Activated naive CD4-positive, alpha-beta T cell (primary cell): ENCODE results near the gene NXNL1.
"Not testable (repeated sequence)": the region's sequence is repeated elsewhere in the genome, so short reads cannot be mapped to it uniquely, and the experiment has no call there.

Experiments used
- DNase-seq, 4 experiments: peaks; one replicate each; lab custom pipeline; 2025; lab: John Stamatoyannopoulos, UW

Gene NXNL1, protein sequence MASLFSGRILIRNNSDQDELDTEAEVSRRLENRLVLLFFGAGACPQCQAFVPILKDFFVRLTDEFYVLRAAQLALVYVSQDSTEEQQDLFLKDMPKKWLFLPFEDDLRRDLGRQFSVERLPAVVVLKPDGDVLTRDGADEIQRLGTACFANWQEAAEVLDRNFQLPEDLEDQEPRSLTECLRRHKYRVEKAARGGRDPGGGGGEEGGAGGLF

DNA sequence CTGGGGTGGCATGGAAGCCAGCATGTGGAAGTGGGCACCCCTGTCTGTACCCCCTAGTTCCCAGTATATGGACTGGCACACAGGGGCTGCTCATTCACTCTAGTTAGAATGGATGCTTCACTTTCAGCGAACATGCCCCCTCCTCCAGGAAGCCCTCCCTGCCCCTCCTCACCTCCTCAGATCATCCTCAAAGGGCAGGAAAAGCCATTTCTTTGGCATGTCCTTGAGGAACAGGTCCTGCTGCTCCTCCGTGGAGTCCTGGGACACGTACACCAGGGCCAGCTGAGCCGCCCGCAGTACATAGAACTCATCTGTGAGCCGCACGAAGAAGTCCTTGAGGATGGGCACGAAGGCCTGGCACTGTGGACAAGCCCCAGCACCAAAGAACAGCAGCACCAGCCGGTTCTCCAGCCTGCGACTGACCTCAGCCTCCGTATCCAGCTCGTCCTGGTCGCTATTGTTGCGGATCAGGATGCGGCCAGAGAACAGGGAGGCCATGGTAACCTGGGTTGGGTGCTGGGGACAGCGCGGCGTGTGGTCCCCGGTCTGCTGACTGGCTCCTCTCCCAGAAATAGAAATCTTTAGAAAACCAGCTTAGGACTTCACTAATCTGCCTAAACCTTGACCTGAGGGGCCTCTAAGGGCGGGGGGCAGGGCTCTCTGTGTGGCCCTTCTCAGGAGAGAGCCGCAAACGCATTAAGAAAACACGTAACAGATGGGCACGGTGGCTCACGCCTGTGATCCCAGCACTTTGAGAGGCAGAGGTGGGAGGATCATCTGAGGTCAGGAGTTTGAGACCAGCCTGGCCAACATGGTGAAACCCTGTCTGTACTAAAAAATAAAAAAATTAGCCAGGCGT lies at the start of gene NXNL1:
Gene NXNL1 (minus strand): TSS at position 555 of the 859 bp plus-strand sequence. CDS start 57 bp downstream, at position 498.
- DNase-seq, result no peak

DNA sequence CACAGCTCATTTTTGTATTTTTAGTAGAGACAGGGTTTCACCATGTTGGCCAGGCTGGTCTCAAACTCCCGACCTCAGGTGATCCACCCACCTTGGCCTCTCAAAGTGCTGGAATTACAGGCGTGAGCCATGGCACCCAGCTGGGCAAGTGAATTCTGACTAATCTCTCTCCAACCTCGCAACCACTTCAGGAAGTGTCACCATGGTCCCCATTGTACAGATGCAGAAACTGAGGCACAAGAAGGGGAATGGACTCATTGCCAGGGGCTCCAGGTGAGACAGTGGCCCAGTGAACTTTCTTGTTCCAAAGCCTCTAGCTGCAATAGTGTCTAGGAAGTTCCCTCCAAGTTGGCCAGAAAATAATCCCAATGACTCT lies 47.8 kb upstream of the NXNL1 start:
- not testable (repeated sequence) for DNase-seq

DNA sequence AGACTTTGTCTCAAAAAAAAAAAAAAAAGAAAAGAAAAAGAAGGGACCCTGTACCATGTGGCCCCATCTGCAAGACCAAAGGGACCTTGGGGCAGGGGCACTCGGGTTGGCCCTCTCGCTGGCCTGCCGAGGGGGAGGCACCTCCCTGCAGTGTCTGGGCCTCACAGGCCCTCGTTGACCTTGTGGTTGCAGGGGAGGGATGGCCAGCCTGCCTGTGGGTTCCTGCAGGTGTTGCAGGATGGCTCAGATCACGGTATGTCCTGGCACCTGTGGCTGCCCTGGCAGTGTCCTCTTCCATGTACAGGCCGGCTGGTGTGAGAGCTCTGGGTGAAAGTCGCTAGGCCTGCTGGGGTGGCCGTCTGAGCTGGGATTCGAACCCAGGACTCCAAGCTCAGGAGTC lies 46.0 kb upstream of the NXNL1 start:
- DNase-seq, result no peak

DNA sequence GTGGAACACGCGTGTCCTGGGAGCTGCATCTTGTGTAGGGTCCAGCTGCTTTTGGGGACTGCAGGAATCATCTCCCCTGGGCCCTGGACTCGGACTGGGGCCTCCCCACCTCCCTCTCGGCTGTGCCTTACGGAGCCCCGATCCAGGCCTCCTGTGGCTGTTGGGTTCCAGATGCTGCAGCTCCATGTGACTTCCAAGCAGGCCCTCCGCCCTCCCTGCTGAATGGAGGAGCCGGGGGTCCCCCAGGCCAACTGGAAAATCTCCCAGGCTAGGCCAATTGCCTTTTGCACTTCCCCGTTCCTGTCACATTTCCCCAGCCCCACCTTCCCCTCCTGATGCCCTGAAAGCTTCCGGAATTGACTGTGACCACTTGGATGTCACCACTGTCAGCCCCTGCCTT lies 44.5 kb upstream of the NXNL1 start:
- DNase-seq, result no peak

DNA sequence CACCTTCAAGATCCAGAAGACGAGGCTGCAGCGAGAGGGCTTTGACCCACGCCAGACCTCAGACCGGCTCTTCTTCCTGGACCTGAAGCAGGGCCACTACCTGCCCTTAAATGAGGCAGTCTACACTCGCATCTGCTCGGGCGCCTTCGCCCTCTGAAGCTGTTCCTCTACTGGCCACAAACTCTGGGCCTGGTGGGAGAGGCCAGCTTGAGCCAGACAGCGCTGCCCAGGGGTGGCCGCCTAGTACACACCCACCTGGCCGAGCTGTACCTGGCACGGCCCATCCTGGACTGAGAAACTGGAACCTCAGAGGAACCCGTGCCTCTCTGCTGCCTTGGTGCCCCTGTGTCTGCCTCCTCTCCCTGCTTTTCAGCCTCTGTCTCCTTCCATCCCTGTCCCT lies 43.7 kb upstream of the NXNL1 start:
- no peak for DNase-seq

DNA sequence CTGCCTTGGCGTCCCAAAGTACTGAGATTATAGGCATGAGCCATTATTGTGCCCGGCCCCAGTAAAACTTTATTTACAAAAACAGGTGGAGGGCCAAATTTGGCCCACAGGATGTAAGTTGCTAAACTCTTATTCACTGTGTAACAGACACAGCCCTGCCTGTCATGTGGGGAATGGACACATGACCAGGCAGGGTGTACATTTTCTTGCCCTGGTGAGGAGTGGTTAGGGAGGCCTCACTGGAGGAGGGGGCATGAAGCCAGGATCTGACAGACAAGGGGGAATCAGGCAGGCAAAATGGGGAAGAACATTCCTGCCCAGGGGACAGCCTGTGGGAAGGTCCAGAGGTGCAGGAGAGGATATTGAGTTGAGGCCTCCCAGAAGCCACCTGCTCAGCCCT lies 43.3 kb upstream of the NXNL1 start:
- no peak for DNase-seq

DNA sequence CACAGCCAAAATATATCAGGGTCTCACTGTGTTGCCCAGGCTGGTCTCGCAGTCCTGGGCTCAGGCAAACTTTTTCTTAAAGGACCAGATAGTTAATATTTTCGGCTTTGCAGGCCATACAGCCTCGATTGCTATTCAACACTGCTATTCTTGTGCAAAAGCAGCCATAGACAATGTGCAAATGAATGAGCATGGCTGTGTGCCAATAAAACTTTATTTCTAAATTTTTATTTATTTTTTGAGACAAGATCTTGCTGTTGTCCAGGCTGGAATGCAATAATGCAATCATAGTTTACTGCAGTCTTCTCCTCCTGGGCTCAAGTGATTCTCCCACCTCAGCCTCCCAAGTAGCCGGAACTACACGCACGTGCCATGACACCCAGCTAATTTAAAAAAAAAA lies 42.5 kb upstream of the NXNL1 start:
- no peak for DNase-seq

DNA sequence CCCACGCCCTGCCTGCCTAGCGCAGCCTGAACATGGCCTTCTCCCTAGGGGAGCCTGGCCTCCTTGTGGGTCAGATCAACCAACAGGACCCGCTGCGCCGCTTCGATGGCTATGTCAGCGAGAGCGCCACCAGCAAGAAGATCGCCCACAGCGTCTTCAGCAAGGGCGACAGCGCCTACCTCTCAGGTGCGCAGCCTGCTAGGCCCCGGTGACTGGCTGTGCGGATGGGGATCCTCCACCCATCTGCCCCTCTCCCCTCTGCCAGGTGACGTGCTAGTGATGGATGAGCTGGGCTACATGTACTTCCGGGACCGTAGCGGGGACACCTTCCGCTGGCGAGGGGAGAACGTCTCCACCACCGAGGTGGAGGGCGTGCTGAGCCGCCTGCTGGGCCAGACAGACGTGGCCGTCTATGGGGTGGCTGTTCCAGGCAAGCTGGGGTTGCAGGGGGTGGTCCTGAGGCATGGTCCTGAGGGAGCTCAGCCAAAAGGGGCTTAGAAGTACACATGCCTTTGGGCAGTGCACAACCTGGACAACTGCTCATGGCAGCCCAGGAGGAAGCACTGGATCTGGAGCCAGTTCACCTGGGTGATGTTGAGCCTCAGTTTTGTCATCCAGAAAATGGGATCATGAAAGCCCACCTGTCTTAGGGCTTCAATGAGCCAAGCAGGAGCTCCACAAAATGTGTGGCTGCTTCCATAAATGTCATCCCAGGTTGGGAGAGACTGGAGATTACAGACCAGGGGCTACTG lies 39.9 kb upstream of the NXNL1 start:
- no peak for DNase-seq

DNA sequence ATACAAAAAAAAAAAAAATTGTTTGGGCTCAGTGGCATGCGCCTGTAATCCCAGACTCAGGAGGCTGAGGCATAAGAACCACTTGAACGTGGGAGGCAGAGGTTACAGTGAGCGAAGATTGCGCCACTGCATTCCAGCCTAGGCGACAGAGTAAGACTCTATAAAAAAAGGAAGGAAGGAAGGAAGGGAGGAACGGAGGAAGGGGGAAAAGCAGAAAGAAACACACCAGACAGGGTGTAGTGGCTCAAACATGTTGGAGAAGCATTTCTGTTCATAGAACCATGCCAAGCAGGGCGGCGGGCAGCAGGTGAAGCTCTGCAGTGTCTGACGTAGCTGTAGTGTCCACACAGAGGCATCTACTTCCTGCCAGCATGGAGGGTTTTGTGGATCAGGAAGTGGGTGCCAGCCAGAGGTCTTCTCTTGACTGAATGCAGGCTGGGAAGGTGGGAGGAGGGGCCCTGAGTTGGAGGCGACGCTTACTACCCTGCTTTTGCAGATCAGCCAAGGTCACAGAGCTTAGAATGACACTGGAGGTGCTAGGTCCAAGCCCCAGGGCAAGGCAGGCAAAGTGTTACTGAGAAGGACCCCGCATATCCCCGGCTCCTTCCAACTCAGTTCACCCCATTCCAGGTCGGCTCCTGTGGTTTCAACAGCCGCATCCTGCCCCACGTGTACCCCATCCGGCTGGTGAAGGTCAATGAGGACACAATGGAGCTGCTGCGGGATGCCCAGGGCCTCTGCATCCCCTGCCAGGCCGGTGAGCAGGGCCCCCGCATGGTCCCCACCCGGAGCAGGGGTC lies 39.1 kb upstream of the NXNL1 start:
- DNase-seq, result no peak

DNA sequence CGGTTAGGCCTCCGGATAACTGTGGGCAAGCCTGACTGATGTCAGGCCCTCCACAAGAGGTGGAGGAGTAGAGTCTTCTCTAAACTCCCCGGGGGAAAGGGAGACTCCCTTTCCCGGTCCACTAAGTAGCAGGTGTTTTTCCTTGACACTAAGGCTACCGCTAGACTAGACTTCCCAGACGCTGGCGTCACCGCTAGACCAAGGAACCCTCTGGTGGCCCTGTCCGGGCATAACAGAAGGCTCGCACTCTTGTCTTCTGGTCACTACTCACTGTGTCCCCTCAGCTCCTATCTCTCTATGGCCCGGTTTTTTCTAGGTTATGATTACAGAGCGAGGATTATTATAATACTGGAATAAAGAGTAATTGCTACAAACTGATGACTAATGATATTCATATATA lies 38.3 kb upstream of the NXNL1 start:
- DNase-seq, result not testable (repeated sequence)

DNA sequence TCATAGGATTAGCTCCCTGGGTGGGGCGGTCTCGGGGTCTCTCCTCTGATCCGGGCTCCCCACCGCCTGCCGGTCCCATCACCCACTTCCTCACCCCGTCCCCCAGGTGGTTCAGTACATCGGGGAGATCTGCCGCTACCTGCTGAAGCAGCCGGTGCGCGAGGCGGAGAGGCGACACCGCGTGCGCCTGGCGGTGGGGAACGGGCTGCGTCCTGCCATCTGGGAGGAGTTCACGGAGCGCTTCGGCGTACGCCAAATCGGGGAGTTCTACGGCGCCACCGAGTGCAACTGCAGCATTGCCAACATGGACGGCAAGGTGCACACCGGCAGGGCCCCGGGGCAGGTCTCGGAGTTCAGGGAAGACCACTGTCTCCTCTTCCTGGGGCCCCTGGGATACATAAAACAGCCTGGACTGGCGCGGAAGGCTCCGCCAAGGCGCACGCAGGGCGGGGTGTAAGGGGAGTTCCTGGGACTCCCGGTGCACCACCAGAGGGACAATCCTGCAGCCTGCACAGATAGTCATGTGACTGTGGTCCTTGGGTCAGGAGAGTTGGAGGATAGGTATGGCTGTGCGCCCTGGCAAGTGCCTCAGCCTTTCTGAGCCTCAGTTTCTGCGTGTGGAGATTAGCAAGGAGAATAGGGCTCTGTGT lies 36.5 kb upstream of the NXNL1 start:
- DNase-seq, result no peak

DNA sequence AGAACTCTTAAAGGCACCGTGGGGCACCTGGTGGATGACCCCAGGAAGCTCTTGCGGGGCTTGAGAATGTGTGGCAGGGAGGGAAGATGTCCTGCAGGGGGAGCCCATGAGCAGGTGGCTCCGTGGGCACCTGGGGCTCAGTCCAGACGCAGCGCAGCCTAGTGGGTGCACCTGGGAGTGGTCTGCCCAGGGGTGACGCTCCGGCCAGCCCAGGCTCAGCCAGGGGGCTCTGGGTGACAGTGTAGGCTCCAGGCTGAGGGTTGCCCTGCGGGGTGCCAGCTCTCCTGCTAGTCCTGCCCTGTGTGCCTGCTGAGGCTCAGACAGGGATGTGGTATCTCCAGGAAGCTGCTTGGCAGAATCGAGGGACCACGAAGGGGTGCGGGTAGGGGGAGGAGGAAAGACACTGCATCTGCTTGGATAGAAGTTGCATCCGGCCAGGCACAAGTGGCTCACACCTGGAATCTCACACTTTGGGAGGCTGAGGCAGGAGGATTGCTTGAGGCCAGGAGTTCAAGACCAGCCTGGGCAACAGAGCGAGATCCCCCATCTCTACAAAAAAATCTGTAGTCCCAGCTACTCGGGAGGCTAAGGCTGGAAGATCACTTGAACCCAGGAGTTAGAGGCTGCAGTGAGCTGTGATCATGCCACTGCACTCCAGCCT lies 35.7 kb upstream of the NXNL1 start:
- DNase-seq, result peak; percentile 53 to 68 (median 67)

DNA sequence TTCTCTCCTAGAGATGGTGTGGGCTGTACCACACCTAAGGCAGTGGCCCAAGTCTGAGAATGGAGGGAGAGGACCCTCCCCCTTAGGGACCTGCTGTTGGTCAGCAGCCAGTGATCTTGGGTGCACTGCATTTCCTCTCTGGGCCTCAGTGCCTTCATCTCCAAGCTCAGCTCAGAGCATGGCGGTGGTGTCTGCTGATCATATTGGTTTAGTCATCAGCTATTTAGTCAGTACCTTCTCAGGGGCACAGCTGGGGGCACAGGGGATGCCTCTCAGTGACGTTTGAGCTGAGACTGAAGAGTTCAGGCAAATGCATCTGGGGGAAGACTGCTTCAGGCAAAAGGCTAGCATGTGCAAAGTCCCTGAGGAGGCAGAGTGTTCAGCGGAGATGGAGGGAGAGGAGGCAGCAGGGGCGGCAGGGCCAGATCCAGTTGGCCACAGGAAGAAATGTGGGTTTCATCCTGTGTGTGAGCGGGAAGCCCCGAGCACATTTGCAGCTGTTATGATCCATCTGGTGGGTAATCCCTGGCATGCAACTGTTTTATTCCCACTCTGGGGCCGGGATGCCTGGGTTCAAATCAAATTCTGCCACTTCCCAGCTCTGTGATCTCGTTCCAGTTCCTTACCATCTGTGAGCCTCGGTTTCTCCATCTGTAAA lies 35.0 kb upstream of the NXNL1 start:
- no peak for DNase-seq

DNA sequence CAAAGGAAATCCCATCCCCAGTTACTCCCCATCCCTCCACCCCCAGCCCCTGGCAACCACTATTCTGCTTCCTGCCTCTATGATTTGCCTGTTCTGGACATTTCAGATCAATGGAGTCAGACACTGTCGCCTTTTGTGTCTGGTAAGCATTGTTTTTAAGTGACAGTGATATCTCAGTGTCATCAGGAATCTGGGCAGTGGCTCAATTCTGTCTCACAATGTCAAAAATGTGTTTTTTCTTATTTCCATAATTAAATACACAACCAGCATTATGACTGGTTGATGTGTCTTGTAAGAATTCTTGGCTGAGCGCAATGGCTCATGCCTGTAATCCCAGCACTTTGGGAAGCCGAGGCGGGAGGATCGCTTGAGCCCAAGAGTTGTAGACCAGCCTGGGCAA lies 30.6 kb upstream of the NXNL1 start:
- DNase-seq, result no peak

DNA sequence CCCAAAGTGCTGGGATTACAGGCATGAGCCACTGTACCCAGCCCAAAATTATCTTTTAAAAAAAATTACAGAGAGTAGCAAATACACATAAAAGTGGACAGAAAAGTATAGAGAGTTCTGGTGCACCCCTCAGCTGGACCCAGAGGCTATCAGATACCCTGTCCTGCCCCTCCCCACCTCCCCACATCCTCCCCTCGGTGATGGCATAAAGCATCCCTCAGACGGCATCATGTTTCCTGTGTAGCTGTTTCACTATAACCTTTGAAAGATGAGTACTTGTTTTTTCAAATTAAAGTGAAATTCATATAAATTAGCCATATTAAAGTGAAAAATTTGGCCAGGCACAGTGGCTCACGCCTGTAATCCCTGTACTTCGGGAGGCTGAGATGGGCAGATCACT lies 29.7 kb upstream of the NXNL1 start:
- DNase-seq, result peak in 1 of 4 experiments; percentile 23

DNA sequence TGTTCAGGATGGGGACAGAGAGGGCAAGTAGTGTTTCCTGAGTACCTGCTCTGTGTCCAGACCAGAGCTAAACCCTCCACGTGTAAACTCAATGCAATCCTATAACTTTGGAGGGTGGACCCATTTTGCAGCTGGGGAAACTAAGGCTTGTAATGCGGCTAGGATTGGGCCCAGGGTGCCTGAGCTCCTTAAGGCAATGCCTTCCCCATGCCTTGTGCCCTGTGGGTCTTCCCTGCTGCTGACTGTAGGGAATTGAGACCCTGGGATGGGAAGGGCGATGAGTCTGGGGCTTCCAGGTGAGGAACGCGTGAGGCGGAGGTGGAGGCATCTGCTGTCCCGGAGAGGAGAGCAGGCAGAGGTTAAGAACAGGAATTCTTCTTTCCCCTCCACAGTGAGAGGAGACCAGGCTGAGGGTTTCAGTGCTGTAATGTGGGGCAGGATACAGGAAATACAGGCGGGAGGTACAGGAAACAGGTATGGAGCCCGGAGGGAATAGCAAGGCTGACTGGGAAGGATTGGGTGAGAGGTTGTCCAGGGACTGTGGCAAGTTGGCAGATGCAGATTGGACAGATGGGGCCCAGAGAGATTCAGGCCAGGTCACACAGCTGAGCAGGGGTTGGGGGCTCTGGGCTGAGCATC lies 28.8 kb upstream of the NXNL1 start:
- DNase-seq, result no peak

DNA sequence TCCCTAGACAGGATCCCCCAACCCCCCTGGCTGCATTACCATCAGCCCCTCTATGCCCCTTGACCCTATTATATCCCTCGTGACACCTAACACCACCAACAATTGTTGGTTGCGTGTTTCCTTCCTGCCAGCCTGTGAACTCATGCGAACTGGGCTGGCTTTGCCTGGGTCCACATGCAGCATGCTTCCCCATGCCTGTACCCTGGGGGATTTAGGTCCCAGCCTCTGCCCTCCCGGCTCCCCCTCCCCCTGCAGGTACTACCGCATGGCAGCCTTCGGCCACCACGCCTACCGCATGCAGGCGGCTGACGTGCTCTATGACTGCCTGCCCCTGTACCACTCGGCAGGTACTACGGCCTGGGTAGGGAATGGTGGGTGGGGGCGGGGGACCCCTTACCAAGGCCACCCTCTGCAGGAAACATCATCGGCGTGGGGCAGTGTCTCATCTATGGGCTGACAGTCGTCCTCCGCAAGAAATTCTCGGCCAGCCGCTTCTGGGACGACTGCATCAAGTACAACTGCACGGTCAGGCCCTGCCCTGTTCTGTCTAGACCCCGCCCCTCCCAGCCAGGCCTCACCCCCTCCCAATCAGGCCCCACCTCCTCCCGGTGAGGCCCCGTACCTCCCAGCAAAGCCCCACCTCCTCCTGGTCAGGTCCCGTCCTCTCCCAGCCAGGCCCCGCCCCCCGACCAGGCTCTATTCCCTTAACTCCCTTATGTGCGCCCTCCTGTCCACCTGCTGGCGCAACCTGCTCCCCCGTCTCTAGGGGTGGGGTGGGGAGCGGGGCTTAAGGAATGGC lies 28.1 kb upstream of the NXNL1 start:
- DNase-seq, result peak in 3 of 4 experiments; percentile 24 to 59 (median 40)

DNA sequence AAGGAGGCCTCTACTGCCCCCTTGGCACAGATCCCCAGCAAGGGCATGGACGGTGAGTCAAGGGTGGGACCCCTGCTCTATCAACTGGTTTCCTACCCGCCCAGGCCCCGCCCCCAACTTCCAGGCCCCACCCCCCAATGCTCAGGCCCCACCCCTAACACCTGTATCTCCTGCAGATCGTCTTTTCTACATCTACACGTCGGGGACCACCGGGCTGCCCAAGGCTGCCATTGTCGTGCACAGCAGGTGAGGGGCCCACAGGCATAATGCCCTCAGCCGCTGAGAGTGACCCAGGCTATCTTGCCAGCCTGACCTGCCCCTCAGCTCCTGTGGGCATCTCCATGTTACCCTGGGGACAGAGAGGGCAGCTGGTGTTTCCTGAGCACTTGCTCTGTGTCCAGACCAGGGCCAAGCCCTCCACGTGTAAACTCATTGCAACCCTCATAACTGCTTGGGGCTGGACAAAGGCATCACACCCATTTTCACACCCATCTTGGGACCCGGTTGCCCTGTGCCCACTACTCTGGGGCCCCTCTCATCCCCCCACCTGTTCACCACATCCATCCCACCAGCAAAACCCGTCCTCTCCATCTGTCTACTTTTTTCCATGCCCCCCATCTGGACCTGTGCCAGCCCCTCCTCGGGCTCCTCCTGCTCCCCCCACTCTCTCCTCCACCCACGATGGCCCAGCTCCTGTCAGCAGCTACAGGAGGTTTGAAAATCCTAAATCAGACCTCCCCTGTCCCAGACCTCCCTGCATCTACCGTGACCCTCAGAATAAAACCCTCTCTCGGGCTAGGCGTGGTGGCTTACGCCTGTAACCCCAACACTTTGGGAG lies 26.8 kb upstream of the NXNL1 start:
- DNase-seq, result no peak
